GM12892 (cell line): ENCODE results near the gene DNAJB4.

Source experiments
- POLR2A ChIP-seq: IDR thresholded peaks from 2 replicates; pipeline ENCODE4 v1.6.1; 2011; ENCODE audit warnings: low read depth, low read length, control low read depth
- POLR2AphosphoS5 ChIP-seq: IDR thresholded peaks from 2 replicates; pipeline ENCODE4 v1.6.1; 2011; ENCODE audit warnings: low read depth, low read length, control low read depth

DNA sequence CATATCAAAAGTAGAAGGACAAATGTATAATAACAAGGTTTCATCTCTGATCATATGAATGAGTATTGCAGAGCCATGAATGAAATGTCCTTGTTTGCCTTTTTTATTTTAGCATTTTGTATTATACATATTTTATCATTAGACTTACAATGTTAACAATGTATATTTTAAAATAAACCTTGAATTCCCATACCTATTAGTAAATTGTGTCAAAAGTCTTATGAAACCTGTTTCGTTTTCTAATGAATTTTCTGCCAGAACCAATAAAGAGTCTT, 646 bp downstream of the DNAJB4 start:
- TF ChIP-seq POLR2A (no peak), POLR2AphosphoS5 (no peak)
